HepG2 (cell line): ENCODE measurements around the gene TUBG2. TPM values are rescaled to one million over a fixed set of nuclear protein-coding genes. Genes with fewer than 3 reads are reported as not detected.

ENCODE experiments used
- CAMTA2 ChIP-seq: sonication (generic); formaldehyde crosslinking; IDR thresholded peaks from 2 replicates; pipeline ENCODE4 v1.4.0; 2020; ENCODE audit warnings: mild to moderate bottlenecking, missing genetic modification reagents, borderline replicate concordance
- CBX2 ChIP-seq, 2 experiments: fragments of 200-600 bp in 1 of 2; sonication (generic); formaldehyde crosslinking in 1 of 2; IDR thresholded peaks; 2 replicates each; pipeline versions ENCODE4 v1.7.0 to v1.8.1; 2018 to 2022; ENCODE audit warnings: low read depth in 2 of 2, low read length in 1 of 2, mild to moderate bottlenecking in 1 of 2, missing genetic modification reagents in 1 of 2
- CERS6 ChIP-seq: sonication (generic); formaldehyde crosslinking; IDR thresholded peaks from 2 replicates; pipeline ENCODE4 v1.5.0; 2020; ENCODE audit warnings: missing genetic modification reagents
- GFI1 ChIP-seq: sonication (generic); formaldehyde crosslinking; IDR thresholded peaks from 2 replicates; pipeline ENCODE4 v1.5.0; 2020; ENCODE audit warnings: missing genetic modification reagents, mild to moderate bottlenecking, borderline replicate concordance
- GPN1 ChIP-seq: sonication (generic); formaldehyde crosslinking; IDR thresholded peaks from 2 replicates; pipeline ENCODE4 v1.5.1; 2020; ENCODE audit warnings: missing genetic modification reagents, borderline replicate concordance
- IKZF4 ChIP-seq: sonication (generic); formaldehyde crosslinking; IDR thresholded peaks from 2 replicates; pipeline ENCODE4 v1.5.1; 2020; ENCODE audit warnings: borderline replicate concordance, mild to moderate bottlenecking, low read depth, missing genetic modification reagents; ENCODE audit errors: not compliant biosample characterization
- KDM6A ChIP-seq: IDR thresholded peaks from 2 replicates; pipeline ENCODE4 v1.6.1; 2016; ENCODE audit warnings: low read depth
- MAFF ChIP-seq: IDR thresholded peaks from 2 replicates; pipeline ENCODE4 v1.6.1; 2011; ENCODE audit warnings: low read depth, low read length, improper control_type of control experiment
- PLSCR1 ChIP-seq: sonication (generic); formaldehyde crosslinking; IDR thresholded peaks from 2 replicates; pipeline ENCODE4 v1.5.0; 2020; ENCODE audit warnings: missing genetic modification reagents, mild to moderate bottlenecking, borderline replicate concordance
- RORA ChIP-seq: sonication (generic); formaldehyde crosslinking; IDR thresholded peaks from 2 replicates; pipeline ENCODE4 v1.5.0; 2020; ENCODE audit warnings: mild to moderate bottlenecking, missing genetic modification reagents, moderate library complexity
- STAT5B ChIP-seq: sonication (generic); formaldehyde crosslinking; IDR thresholded peaks from 2 replicates; pipeline ENCODE4 v1.4.0; 2020; ENCODE audit warnings: missing genetic modification reagents
- TBP ChIP-seq: sonication (generic); formaldehyde crosslinking; IDR thresholded peaks from 2 replicates; pipeline ENCODE4 v1.5.0; 2020; ENCODE audit warnings: missing genetic modification reagents
- ZBTB43 ChIP-seq: sonication (generic); formaldehyde crosslinking; conservative IDR thresholded peaks from 2 replicates; pipeline ENCODE4 v1.4.0; 2020; ENCODE audit warnings: missing genetic modification reagents
- ZIK1 ChIP-seq: sonication (generic); formaldehyde crosslinking; IDR thresholded peaks from 2 replicates; pipeline ENCODE4 v1.5.0; 2020; ENCODE audit warnings: mild to moderate bottlenecking, low read depth, missing genetic modification reagents, borderline replicate concordance
- ZNF207 ChIP-seq: fragments of 450-650 bp; IDR thresholded peaks from 2 replicates; pipeline ENCODE4 v1.6.1; 2016; ENCODE audit warnings: antibody characterized with exemption, borderline replicate concordance
- ZNF326 ChIP-seq: sonication (generic); formaldehyde crosslinking; IDR thresholded peaks from 2 replicates; pipeline ENCODE4 v1.4.0; 2020; ENCODE audit warnings: missing genetic modification reagents, borderline replicate concordance
- ZNF572 ChIP-seq: sonication (generic); formaldehyde crosslinking; IDR thresholded peaks from 2 replicates; pipeline ENCODE4 v1.5.1; 2020; ENCODE audit warnings: mild to moderate bottlenecking, missing genetic modification reagents
- ZNF816 ChIP-seq: sonication (generic); formaldehyde crosslinking; IDR thresholded peaks from 2 replicates; pipeline ENCODE4 v1.8.0; 2022; ENCODE audit warnings: missing genetic modification reagents, mild to moderate bottlenecking, borderline replicate concordance
- ZSCAN12 ChIP-seq: sonication (generic); formaldehyde crosslinking; IDR thresholded peaks from 2 replicates; pipeline ENCODE4 v1.9.0; 2021; ENCODE audit warnings: mild to moderate bottlenecking, missing genetic modification reagents
- polyA plus RNA-seq, 8 experiments: library from polyadenylated mRNA; depleted of rRNA in 3 of 8; stranded (reverse) in 7 of 8; unstranded in 1 of 8; fragments of >200 nt; fragmentation: Illumina TruSeq in 4 of 8; extraction: Trizol in 4 of 8; gene quantifications; 2 replicates each; pipeline versions ENCODE4 v1.2.1 to v1.2.3, GENCODE V29; 2011 to 2016; ENCODE audit warnings: low read depth in 4 of 8, missing spikeins in 1 of 8, mixed read lengths in 1 of 8; ENCODE audit not compliant: insufficient read depth in 1 of 8
- total RNA-seq, 5 experiments: library from RNA; depleted of rRNA; stranded (reverse); fragments of >200 nt; fragmentation: Illumina TruSeq; extraction: Trizol; gene quantifications; 2 replicates each; pipeline ENCODE4 v1.2.3, GENCODE V29; 2016; ENCODE audit warnings: low read depth in 1 of 5
- TF ChIP-seq, protein P1 (sequence below): sonication (generic); formaldehyde crosslinking; IDR thresholded peaks from 2 replicates; pipeline ENCODE4 v1.8.0; 2022; ENCODE audit warnings: low read depth, missing genetic modification reagents
- TF ChIP-seq, protein P2 (sequence below): sonication (generic); formaldehyde crosslinking; IDR thresholded peaks from 2 replicates; pipeline ENCODE4 v1.5.1; 2020; ENCODE audit warnings: missing genetic modification reagents, mild to moderate bottlenecking, borderline replicate concordance

Gene TUBG2
- total and polyA plus RNA-seq, 2 of the 13 experiments (the other 11 are each of a cell fraction or from before 2014, with no cell fraction given), result 16.0 to 42.3 TPM

DNA sequence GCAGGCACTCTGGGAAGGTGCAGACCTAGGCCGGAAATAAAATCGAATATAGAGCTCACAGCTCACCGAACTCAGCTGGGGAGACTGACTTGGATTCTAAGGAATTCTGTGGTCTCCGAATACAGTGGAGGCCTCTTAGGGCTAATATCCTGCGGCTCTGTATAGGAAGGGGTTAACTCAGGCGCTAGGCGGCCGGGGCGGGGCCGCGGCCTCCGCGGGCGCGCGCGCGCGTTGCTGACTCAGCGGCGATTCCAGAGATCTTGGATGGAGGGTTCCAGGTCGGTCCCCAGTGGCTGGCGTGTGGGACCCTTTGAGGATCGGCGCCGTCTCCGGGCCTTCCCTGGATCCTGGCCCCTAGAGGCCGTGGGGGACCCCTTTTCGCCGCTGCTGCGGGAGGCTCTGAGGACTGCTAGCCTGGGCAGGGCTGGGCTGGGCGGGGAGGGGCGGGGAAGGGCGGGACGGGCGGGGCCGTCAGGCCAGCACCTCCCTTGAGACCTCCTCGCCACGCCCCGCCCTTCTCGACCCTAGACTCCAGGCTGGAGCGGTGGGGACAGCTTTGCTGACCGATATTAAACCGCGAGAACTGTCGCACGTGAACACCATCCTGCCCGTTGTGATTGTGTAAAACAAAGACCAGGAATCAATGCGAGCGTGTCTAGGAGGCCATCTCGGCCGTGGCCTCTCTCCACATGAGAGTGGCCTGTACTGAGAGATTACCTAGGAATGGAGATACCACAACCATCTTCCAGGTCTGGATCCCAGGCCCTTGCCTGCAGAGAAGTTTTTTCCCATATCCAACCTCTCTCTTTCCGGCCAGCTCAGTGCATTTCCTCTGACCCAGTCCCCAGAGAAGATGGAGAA lies 19.1 kb downstream of the TUBG2 start (continued):
- TF ChIP-seq IKZF4 (no peak), ZBTB43 (CRISPR knock-in tag) (peak; percentile 95), STAT5B (CRISPR knock-in tag) (0 out of 2 replicates have a peak, but pooled peaks have one; percentile 40), ZIK1 (no peak; the same call in 1 of the 2 replicates), TBP (CRISPR knock-in tag) (no peak), ZNF326 (no peak; the same call in 1 of the 2 replicates), CERS6 (CRISPR knock-in tag) (no peak), GPN1 (no peak; the same call in 1 of the 2 replicates), MAFF (peak; percentile 92), ZNF207 (no peak), ZNF572 (CRISPR knock-in tag) (no peak), KDM6A (CRISPR knock-in tag) (no peak), ZNF816 (CRISPR knock-in tag) (no peak), ZSCAN12 (CRISPR knock-in tag) (no peak), CAMTA2 (no peak), RORA (CRISPR knock-in tag) (no peak), PLSCR1 (CRISPR knock-in tag) (no peak), GFI1 (CRISPR knock-in tag) (peak; percentile 76), CBX2 (IDR thresholded peaks at IDR 0.05; ENCODE audit: low read depth, low read length) (no peak), CBX2 (CRISPR knock-in tag; IDR thresholded peaks at IDR 0.05; ENCODE audit: low read depth) (no peak)
- TF ChIP-seq, protein P1, sequence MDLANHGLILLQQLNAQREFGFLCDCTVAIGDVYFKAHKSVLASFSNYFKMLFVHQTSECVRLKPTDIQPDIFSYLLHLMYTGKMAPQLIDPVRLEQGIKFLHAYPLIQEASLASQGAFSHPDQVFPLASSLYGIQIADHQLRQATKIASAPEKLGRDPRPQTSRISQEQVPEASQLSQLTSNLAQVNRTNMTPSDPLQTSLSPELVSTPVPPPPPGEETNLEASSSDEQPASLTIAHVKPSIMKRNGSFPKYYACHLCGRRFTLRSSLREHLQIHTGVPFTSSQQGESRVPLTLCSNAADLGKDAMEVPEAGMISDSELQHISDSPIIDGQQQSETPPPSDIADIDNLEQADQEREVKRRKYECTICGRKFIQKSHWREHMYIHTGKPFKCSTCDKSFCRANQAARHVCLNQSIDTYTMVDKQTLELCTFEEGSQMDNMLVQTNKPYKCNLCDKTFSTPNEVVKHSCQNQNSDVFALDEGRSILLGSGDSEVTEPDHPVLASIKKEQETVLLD (CRISPR knock-in tag), result no peak
- TF ChIP-seq, protein P2, sequence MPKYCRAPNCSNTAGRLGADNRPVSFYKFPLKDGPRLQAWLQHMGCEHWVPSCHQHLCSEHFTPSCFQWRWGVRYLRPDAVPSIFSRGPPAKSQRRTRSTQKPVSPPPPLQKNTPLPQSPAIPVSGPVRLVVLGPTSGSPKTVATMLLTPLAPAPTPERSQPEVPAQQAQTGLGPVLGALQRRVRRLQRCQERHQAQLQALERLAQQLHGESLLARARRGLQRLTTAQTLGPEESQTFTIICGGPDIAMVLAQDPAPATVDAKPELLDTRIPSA (CRISPR knock-in tag), result no peak
